ENCODE measurements around the gene ITGBL1. TPM values are rescaled to one million over a fixed set of nuclear protein-coding genes. Genes with fewer than 3 reads are reported as not detected.
A peak's percentile ranks its signal among the peaks of the same experiment; 100 is the strongest.

ITGBL1 gene
- total RNA-seq, 1 experiment from 2014 or later, result 37.1 TPM

DNA sequence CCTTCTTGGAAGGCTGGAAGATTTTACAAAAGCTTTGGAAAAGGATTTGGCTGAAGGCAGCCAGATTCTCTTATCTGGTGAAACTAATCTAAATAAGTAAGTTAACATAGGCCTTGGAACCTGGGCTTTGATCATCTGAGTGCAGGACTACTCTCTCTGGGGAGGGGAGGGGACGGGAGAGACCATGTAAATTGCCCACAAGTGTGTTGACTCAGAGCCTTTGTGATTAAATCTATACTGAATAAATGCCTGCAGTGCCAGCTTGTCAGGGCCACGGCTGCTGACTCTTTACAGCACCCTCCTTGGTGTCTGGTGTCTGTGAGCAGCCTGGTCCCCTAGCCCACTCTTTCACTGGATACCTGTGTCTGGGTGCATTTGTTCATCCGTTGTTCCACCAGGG, 251.4 kb downstream of the ITGBL1 start:
- no TSS peak for BruUV-seq (replicated peaks)
- no peak overlapping the region for H3K4me2 ChIP-seq (ENCODE audit: low read length)
- peaks cover 11% of the 10 kb centered on the region for H3K4me1 ChIP-seq (ENCODE audit: insufficient read depth, low read length)
- no peaks in the 10 kb centered on the region for H3K79me2 ChIP-seq (ENCODE audit: low read length)
- H3K27me3 ChIP-seq (ENCODE audit: low read length), result no peaks in the 10 kb centered on the region
- H3K9ac ChIP-seq (ENCODE audit: low read length), result no peak overlapping the region
- ChIA-PET POLR2A (ENCODE audit: unreplicated experiment) (no interaction called here), CTCF (no interaction called here)
- H2AFZ ChIP-seq (ENCODE audit: low read length), result no peak overlapping the region
- no peak overlapping the region for H3K4me3 ChIP-seq (ENCODE audit: low read length)
- ATAC-seq (no peak), DNase-seq (peak; percentile 4)
- no peaks in the 10 kb centered on the region for H3K9me2 ChIP-seq (replicated peaks; ENCODE audit: low read length)
- no peak overlapping the region for H3K27ac ChIP-seq (ENCODE audit: low read length)
- intact Hi-C loops (cut with micrococcal nuclease), result no loop called here
- H4K20me1 ChIP-seq (ENCODE audit: low read length), result no peaks in the 10 kb centered on the region
- no peaks in the 10 kb centered on the region for H3K36me3 ChIP-seq (ENCODE audit: low read depth, low read length)
- TF ChIP-seq, protein P1, sequence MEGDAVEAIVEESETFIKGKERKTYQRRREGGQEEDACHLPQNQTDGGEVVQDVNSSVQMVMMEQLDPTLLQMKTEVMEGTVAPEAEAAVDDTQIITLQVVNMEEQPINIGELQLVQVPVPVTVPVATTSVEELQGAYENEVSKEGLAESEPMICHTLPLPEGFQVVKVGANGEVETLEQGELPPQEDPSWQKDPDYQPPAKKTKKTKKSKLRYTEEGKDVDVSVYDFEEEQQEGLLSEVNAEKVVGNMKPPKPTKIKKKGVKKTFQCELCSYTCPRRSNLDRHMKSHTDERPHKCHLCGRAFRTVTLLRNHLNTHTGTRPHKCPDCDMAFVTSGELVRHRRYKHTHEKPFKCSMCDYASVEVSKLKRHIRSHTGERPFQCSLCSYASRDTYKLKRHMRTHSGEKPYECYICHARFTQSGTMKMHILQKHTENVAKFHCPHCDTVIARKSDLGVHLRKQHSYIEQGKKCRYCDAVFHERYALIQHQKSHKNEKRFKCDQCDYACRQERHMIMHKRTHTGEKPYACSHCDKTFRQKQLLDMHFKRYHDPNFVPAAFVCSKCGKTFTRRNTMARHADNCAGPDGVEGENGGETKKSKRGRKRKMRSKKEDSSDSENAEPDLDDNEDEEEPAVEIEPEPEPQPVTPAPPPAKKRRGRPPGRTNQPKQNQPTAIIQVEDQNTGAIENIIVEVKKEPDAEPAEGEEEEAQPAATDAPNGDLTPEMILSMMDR (conservative IDR thresholded peaks at IDR 0.05; ENCODE audit: low read depth, low read length), result no peak
- TF ChIP-seq EZH2phosphoT487 (IDR thresholded peaks at IDR 0.05; ENCODE audit: borderline replicate concordance, low read length) (no peak), EZH2 (IDR thresholded peaks at IDR 0.05; ENCODE audit: low read length, unreplicated experiment) (no peak)
- H3K9me3 ChIP-seq (ENCODE audit: low read length), result no peaks in the 10 kb centered on the region
- H3F3A ChIP-seq (ENCODE audit: low read length, unreplicated experiment), result peaks cover 4% of the 10 kb centered on the region

DNA sequence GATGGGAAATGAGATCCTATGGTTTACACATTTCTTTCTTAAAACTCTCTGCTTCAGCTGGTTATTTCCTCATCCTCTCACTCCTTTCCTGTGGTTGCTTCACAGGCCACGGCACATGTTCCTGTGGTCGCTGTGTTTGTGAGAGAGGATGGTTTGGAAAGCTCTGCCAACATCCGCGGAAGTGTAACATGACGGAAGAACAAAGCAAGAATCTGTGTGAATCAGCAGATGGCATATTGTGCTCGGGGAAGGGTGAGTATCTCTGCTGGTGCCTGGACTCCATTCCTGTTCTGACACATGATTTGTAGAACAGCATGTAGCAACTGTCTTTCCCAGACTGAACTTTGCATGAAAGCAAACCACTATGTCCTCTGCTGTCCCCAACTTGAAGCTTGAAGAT, 254.2 kb downstream of the ITGBL1 start:
- no peak overlapping the region for H2AFZ ChIP-seq (ENCODE audit: low read length)
- no TSS peak for BruUV-seq (replicated peaks)
- no peaks in the 10 kb centered on the region for H3K9me3 ChIP-seq (ENCODE audit: low read length)
- H3K4me2 ChIP-seq (ENCODE audit: low read length), result 0 out of 2 replicates have a peak overlapping the region, but pooled peaks have one; percentile 21
- peak overlapping the region; percentile 34 for H3K27ac ChIP-seq (ENCODE audit: low read length)
- intact Hi-C loops (cut with micrococcal nuclease), result no loop called here
- no peaks in the 10 kb centered on the region for H3K79me2 ChIP-seq (ENCODE audit: low read length)
- ChIA-PET CTCF (interaction anchor here (0.5 kb wide), 1 partner anchor 26 kb away, joined by 4 read pairs; no protein-coding TSS in a partner anchor), POLR2A (ENCODE audit: unreplicated experiment) (no interaction called here)
- DNase-seq, result peak; percentile 71
- no peak overlapping the region for H3K9ac ChIP-seq (ENCODE audit: low read length)
- no peaks in the 10 kb centered on the region for H3K27me3 ChIP-seq (ENCODE audit: low read length)
- H3K36me3 ChIP-seq (ENCODE audit: low read depth, low read length), result no peaks in the 10 kb centered on the region
- H3K4me3 ChIP-seq (ENCODE audit: low read length), result no peak overlapping the region
- no peaks in the 10 kb centered on the region for H3K9me2 ChIP-seq (replicated peaks; ENCODE audit: low read length)
- peak; percentile 78 for ATAC-seq
- H3K4me1 ChIP-seq (ENCODE audit: insufficient read depth, low read length), result peaks cover 11% of the 10 kb centered on the region
- peaks cover 4% of the 10 kb centered on the region for H3F3A ChIP-seq (ENCODE audit: low read length, unreplicated experiment)
- H4K20me1 ChIP-seq (ENCODE audit: low read length), result no peaks in the 10 kb centered on the region
- TF ChIP-seq, protein P1 (conservative IDR thresholded peaks at IDR 0.05; ENCODE audit: low read depth, low read length), result no peak
- TF ChIP-seq EZH2 (IDR thresholded peaks at IDR 0.05; ENCODE audit: low read length, unreplicated experiment), result no peak
- no peak for TF ChIP-seq EZH2phosphoT487 (IDR thresholded peaks at IDR 0.05; ENCODE audit: borderline replicate concordance, low read length)

DNA sequence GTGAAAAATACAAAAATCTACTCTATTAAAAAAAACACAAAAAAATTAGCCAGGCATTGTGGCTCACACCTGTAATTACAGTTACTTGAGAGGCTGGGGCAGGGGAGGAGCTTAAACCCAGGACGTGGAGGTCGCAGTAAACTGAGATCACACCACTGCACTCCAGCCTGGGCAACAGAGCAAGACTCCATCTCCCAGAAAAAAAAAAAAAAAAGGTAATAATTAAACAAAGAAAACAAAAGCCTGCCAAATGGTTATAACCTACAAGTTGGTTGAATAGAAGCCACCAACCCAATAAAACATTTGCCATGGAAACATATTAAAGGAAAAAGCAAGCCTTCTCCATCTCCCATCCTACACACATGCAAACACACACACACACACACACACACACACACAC, 255.2 kb downstream of the ITGBL1 start:
- Histone ChIP-seq H3F3A (ENCODE audit: low read length, unreplicated experiment) (peaks cover 4% of the 10 kb centered on the region), H3K79me2 (ENCODE audit: low read length) (no peaks in the 10 kb centered on the region), H3K9me3 (ENCODE audit: low read length) (no peaks in the 10 kb centered on the region), H3K4me2 (ENCODE audit: low read length) (no peak overlapping the region), H3K36me3 (ENCODE audit: low read depth, low read length) (no peaks in the 10 kb centered on the region), H3K27ac (ENCODE audit: low read length) (no peak overlapping the region), H3K9me2 (replicated peaks; ENCODE audit: low read length) (no peaks in the 10 kb centered on the region), H2AFZ (ENCODE audit: low read length) (no peak overlapping the region), H3K4me3 (ENCODE audit: low read length) (no peak overlapping the region), H3K9ac (ENCODE audit: low read length) (no peak overlapping the region), H3K4me1 (ENCODE audit: insufficient read depth, low read length) (peaks cover 11% of the 10 kb centered on the region), H4K20me1 (ENCODE audit: low read length) (no peaks in the 10 kb centered on the region), H3K27me3 (ENCODE audit: low read length) (no peaks in the 10 kb centered on the region)
- no peak for DNase-seq
- CTCF ChIA-PET, result no interaction called here
- POLR2A ChIA-PET (ENCODE audit: unreplicated experiment), result no interaction called here
- intact Hi-C loops (cut with micrococcal nuclease), result no loop called here
- no TSS peak for BruUV-seq (replicated peaks)
- TF ChIP-seq EZH2 (IDR thresholded peaks at IDR 0.05; ENCODE audit: low read length, unreplicated experiment) (no peak), EZH2phosphoT487 (IDR thresholded peaks at IDR 0.05; ENCODE audit: borderline replicate concordance, low read length) (no peak)
- TF ChIP-seq, protein P1 (conservative IDR thresholded peaks at IDR 0.05; ENCODE audit: low read depth, low read length), result no peak
- no peak for ATAC-seq
